DND-41 (cell line): ENCODE results near the gene KDM5A.
"Not testable (repeated sequence)": the region's sequence is repeated elsewhere in the genome, so short reads cannot be mapped to it uniquely, and the experiment has no call there.

Source experiments
- ATAC-seq: fragments of 200-7000 bp; cut with Tn5 transposase; 3 replicates; pipeline ENCODE4 v1.9.1; 2021; ENCODE audit warnings: low read depth; ENCODE audit not compliant: insufficient read depth
- DNase-seq: peaks from one replicate; pipeline ENCODE4 v3.0.0-alpha.2; 2020
- H2AFZ ChIP-seq: 2 replicates; pipeline ENCODE4 v1.6.0; 2012; ENCODE audit warnings: low read depth, low read length
- H3K27ac ChIP-seq: 2 replicates; pipeline ENCODE4 v1.5.1; 2012; ENCODE audit warnings: low read length, inconsistent platforms
- H3K27me3 ChIP-seq: fragments of 200-600 bp; sonication (generic); 2 replicates; pipeline ENCODE4 v1.6.0; 2012; ENCODE audit warnings: low read length, mild to moderate bottlenecking, inconsistent platforms; ENCODE audit not compliant: insufficient read depth, poor library complexity
- H3K36me3 ChIP-seq: 2 replicates; pipeline ENCODE4 v1.5.1; 2012; ENCODE audit warnings: low read length, inconsistent platforms; ENCODE audit not compliant: insufficient read depth
- H3K4me1 ChIP-seq: 2 replicates; pipeline ENCODE4 v1.5.1; 2012; ENCODE audit warnings: mild to moderate bottlenecking, low read length; ENCODE audit not compliant: insufficient read depth
- H3K4me2 ChIP-seq: 2 replicates; pipeline ENCODE4 v1.6.0; 2012; ENCODE audit warnings: mild to moderate bottlenecking, moderate library complexity, low read length, inconsistent platforms; ENCODE audit not compliant: insufficient read depth
- H3K4me3 ChIP-seq, 2 experiments: fragments of 200-600 bp in 1 of 2; shearing (Covaris generic) in 1 of 2; 2 replicates each; pipeline ENCODE4 v1.5.1; 2012 to 2016; ENCODE audit warnings: inconsistent platforms in 2 of 2, low read length in 2 of 2, mild to moderate bottlenecking in 2 of 2, low read depth in 1 of 2, moderate library complexity in 1 of 2
- H3K79me2 ChIP-seq: 2 replicates; pipeline ENCODE4 v1.6.0; 2012; ENCODE audit warnings: low read length, inconsistent platforms; ENCODE audit not compliant: insufficient read depth
- H3K9ac ChIP-seq: 2 replicates; pipeline ENCODE4 v1.6.0; 2012; ENCODE audit warnings: low read depth, mild to moderate bottlenecking, inconsistent platforms, low read length, moderate library complexity
- H3K9me3 ChIP-seq: 2 replicates; pipeline ENCODE4 v1.5.1; 2012; ENCODE audit warnings: low read length, moderate library complexity, mild to moderate bottlenecking, inconsistent platforms; ENCODE audit not compliant: insufficient read depth, severe bottlenecking
- H4K20me1 ChIP-seq: 2 replicates; pipeline ENCODE4 v1.6.0; 2012; ENCODE audit warnings: low read length; ENCODE audit not compliant: insufficient read depth
- CTCF ChIP-seq: IDR thresholded peaks from 2 replicates; pipeline ENCODE4 v1.5.1; 2012; ENCODE audit warnings: borderline replicate concordance, low read length, moderate library complexity, mild to moderate bottlenecking; ENCODE audit not compliant: poor library complexity, severe bottlenecking; ENCODE audit errors: extremely low read depth
- EZH2 ChIP-seq: IDR thresholded peaks from 3 replicates; pipeline ENCODE4 v1.6.1; 2012; ENCODE audit warnings: borderline replicate concordance, low read depth, mild to moderate bottlenecking, moderate library complexity, low read length, inconsistent platforms; ENCODE audit not compliant: severe bottlenecking

The KDM5A gene

GRCh38 chr12:238736-239398 is 150.3 kb downstream of the KDM5A start:
- Histone ChIP-seq H3K36me3 (no peaks in the 10 kb centered on the region), H3K4me1 (no peaks in the 10 kb centered on the region), H4K20me1 (no peaks in the 10 kb centered on the region), H3K79me2 (no peaks in the 10 kb centered on the region), H3K9me3 (peaks cover 9% of the 10 kb centered on the region), H3K27me3 (peaks cover 3% of the 10 kb centered on the region), H2AFZ (no peak overlapping the region), H3K27ac (no peak overlapping the region), H3K9ac (no peak overlapping the region), H3K4me2 (no peak overlapping the region), H3K4me3 (no peak overlapping the region)
- ATAC-seq, result no peak
- no peak for DNase-seq
- TF ChIP-seq EZH2 (no peak), CTCF (no peak)

- H4K20me1 ChIP-seq, result no peaks in the 10 kb centered on the region
- H3K9ac ChIP-seq, result no peak overlapping the region
- no peaks in the 10 kb centered on the region for H3K4me1 ChIP-seq
- H3K4me3 ChIP-seq, result no peak overlapping the region
- no peaks in the 10 kb centered on the region for H3K79me2 ChIP-seq
- H3K36me3 ChIP-seq, result no peaks in the 10 kb centered on the region
- DNase-seq (no peak), ATAC-seq (no peak)
- H3K4me2 ChIP-seq, result no peak overlapping the region
- H2AFZ ChIP-seq, result no peak overlapping the region
- TF ChIP-seq CTCF (no peak), EZH2 (no peak)
- H3K9me3 ChIP-seq, result peaks cover 9% of the 10 kb centered on the region
- H3K27me3 ChIP-seq, result peaks cover 3% of the 10 kb centered on the region
- H3K27ac ChIP-seq, result no peak overlapping the region
Measured at GRCh38 chr12:238116-238515, 151.0 kb downstream of the KDM5A start.

GRCh38 chr12:237026-237815 is 151.9 kb downstream of the KDM5A start:
- peaks cover 9% of the 10 kb centered on the region for H3K9me3 ChIP-seq
- TF ChIP-seq EZH2, result no peak
- TF ChIP-seq CTCF, result no peak
- no peaks in the 10 kb centered on the region for H4K20me1 ChIP-seq
- no peak overlapping the region for H3K4me2 ChIP-seq
- no peak overlapping the region for H2AFZ ChIP-seq
- no peaks in the 10 kb centered on the region for H3K27me3 ChIP-seq
- ATAC-seq, result no peak
- no peaks in the 10 kb centered on the region for H3K36me3 ChIP-seq
- no peaks in the 10 kb centered on the region for H3K4me1 ChIP-seq
- no peak overlapping the region for H3K27ac ChIP-seq
- H3K79me2 ChIP-seq, result no peaks in the 10 kb centered on the region
- H3K4me3 ChIP-seq, result no peak overlapping the region
- H3K9ac ChIP-seq, result no peak overlapping the region
- DNase-seq, result no peak

- no peak for DNase-seq
- Histone ChIP-seq H3K4me3 (no peak overlapping the region), H3K9me3 (peaks cover 9% of the 10 kb centered on the region), H3K4me1 (no peaks in the 10 kb centered on the region), H4K20me1 (no peaks in the 10 kb centered on the region), H3K27me3 (peaks cover under 1% of the 10 kb centered on the region), H3K36me3 (no peaks in the 10 kb centered on the region), H3K27ac (no peak overlapping the region), H3K4me2 (no peak overlapping the region), H3K79me2 (no peaks in the 10 kb centered on the region), H2AFZ (no peak overlapping the region), H3K9ac (no peak overlapping the region)
- TF ChIP-seq CTCF (no peak), EZH2 (no peak)
- no peak for ATAC-seq
Measured at GRCh38 chr12:236445-236844, 152.7 kb downstream of the KDM5A start.

- H3K4me2 ChIP-seq, H4K20me1 ChIP-seq, H3K79me2 ChIP-seq, ATAC-seq, H2AFZ ChIP-seq, H3K27ac ChIP-seq, H3K4me3 ChIP-seq, H3K4me1 ChIP-seq, H3K27me3 ChIP-seq, H3K9me3 ChIP-seq, H3K36me3 ChIP-seq, H3K9ac ChIP-seq, DNase-seq: not testable (repeated sequence)
Measured at GRCh38 chr12:235967-236366, 153.2 kb downstream of the KDM5A start.
